GM13976 (cell line): ENCODE results near the gene RP9.
A peak's percentile ranks its signal among the peaks of the same experiment; 100 is the strongest.
"Not testable (repeated sequence)": the region's sequence is repeated elsewhere in the genome, so short reads cannot be mapped to it uniquely, and the experiment has no call there.

ENCODE experiments used
- DNase-seq: peaks from one replicate; pipeline ENCODE4 v3.0.0; 2012; ENCODE audit warnings: low spot score
- CTCF ChIP-seq: IDR thresholded peaks from 2 replicates; pipeline ENCODE4 v1.5.1; 2012; ENCODE audit warnings: borderline replicate concordance, mild to moderate bottlenecking; ENCODE audit not compliant: insufficient read depth; ENCODE audit errors: extremely low read depth, missing control alignments, control extremely low read depth
- in situ Hi-C: fragments of 300-500 bp; cut with MboI; formaldehyde crosslinking; loops from one replicate; pipeline ENCODE4 v1.12.0; 2022; ENCODE audit warnings: low sequenced_read_pairs, mixed read lengths, inconsistent platforms; ENCODE audit not compliant: unreplicated experiment

RP9 gene

GRCh38 chr7:33109758-33110238 lies 594 bp upstream of the RP9 start:
- DNase-seq: no peak
- no peak for TF ChIP-seq CTCF
- in situ Hi-C loops: loop anchor here (25.0 kb wide), 2 partner anchors 322 to 622 kb away; partner anchors contain the start of genes AVL9 and LSM5

GRCh38 chr7:33108554-33109004 lies 625 bp downstream of the RP9 start:
- DNase-seq: no peak
- in situ Hi-C loops: loop anchor here (25.0 kb wide), 2 partner anchors 321 to 621 kb away; partner anchors contain the start of genes AVL9 and LSM5
- TF ChIP-seq CTCF: no peak

GRCh38 chr7:33107136-33108066 lies 1.8 kb downstream of the RP9 start:
- in situ Hi-C loops: loop anchor here (25.0 kb wide), 2 partner anchors 320 to 620 kb away; partner anchors contain the start of genes AVL9 and LSM5
- peak; percentile 57 for TF ChIP-seq CTCF

GRCh38 chr7:33101906-33102305 lies 7.3 kb downstream of the RP9 start:
- DNase-seq: no peak
- in situ Hi-C loops: loop anchor here (25.0 kb wide), 2 partner anchors 315 to 615 kb away; partner anchors contain the start of genes AVL9 and LSM5
- no peak for TF ChIP-seq CTCF

More at GRCh38 chr7:33107136-33108066, 1.8 kb downstream of the RP9 start:
- DNase-seq: peak; percentile 45

- TF ChIP-seq CTCF: no peak
- in situ Hi-C loops: loop anchor here (25.0 kb wide), 2 partner anchors 313 to 613 kb away; partner anchors contain the start of genes AVL9 and LSM5
- no peak for DNase-seq
These were observed 8.4 kb downstream of the RP9 start for GRCh38 chr7:33100770-33101169.

- DNase-seq: no peak
- in situ Hi-C loops: no loop called here
- no peak for TF ChIP-seq CTCF
These were observed 9.9 kb downstream of the RP9 start for GRCh38 chr7:33099154-33099940.

GRCh38 chr7:33094745-33095275 lies 14.4 kb downstream of the RP9 start:
- DNase-seq, in situ Hi-C loops: not testable (repeated sequence)
